ENCODE data around the gene TMED4.

- TF ChIP-seq CTCF (IDR thresholded peaks at IDR 0.05) (no peak), POLR2A (IDR thresholded peaks at IDR 0.05) (no peak)
Observed at GRCh38 chr7:44580945-44581878, 819 bp downstream of the TMED4 start.

Data from suprapubic skin (tissue), 3 donors.